Panc1 (cell line): ENCODE data around the gene AP3B1.

ENCODE experiments used
- POLR2AphosphoS5 ChIP-seq: IDR thresholded peaks from 2 replicates; pipeline ENCODE4 v1.6.1; 2012; ENCODE audit warnings: mild to moderate bottlenecking, low read depth, low read length, moderate library complexity
- SIN3A ChIP-seq: IDR thresholded peaks from 2 replicates; pipeline ENCODE4 v1.6.1; 2012; ENCODE audit warnings: low read depth, mild to moderate bottlenecking, low read length, moderate library complexity, borderline replicate concordance; ENCODE audit not compliant: insufficient read depth
- TCF7L2 ChIP-seq: IDR thresholded peaks from 2 replicates; pipeline ENCODE4 v1.6.1; 2011; ENCODE audit warnings: mild to moderate bottlenecking, low read depth, low read length, inconsistent platforms
- TF ChIP-seq, protein P1 (sequence below): fragments of 450-650 bp; IDR thresholded peaks from 2 replicates; pipeline ENCODE4 v1.5.1; 2017; ENCODE audit warnings: mild to moderate bottlenecking
- TF ChIP-seq, protein P2 (sequence below), 2 experiments: IDR thresholded peaks; 2 replicates each; pipeline ENCODE4 v1.6.1; 2011 to 2012; ENCODE audit warnings: low read depth in 2 of 2, control low read depth in 1 of 2, low read length in 1 of 2, mild to moderate bottlenecking in 1 of 2, moderate library complexity in 1 of 2; ENCODE audit not compliant: insufficient read depth in 1 of 2

DNA sequence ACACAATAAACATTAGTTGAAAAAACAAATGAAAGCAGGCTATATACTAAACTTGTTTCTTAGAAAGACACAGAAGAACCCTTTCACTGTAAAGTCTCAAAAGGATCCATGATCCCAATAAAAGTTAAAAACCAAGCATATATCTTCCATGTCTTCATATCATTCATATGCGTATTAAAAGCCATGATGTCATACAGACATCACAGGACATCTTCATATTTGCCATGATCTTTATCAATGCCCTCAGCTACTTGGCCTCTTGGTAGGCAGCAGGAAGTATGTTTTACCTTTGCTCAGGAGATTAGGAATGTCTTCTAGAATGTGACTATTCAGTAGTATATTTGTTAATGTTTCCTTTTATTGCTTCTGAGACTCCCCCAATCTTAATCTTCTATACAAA is 16.8 kb downstream of the AP3B1 start:
- TF ChIP-seq, protein P1, sequence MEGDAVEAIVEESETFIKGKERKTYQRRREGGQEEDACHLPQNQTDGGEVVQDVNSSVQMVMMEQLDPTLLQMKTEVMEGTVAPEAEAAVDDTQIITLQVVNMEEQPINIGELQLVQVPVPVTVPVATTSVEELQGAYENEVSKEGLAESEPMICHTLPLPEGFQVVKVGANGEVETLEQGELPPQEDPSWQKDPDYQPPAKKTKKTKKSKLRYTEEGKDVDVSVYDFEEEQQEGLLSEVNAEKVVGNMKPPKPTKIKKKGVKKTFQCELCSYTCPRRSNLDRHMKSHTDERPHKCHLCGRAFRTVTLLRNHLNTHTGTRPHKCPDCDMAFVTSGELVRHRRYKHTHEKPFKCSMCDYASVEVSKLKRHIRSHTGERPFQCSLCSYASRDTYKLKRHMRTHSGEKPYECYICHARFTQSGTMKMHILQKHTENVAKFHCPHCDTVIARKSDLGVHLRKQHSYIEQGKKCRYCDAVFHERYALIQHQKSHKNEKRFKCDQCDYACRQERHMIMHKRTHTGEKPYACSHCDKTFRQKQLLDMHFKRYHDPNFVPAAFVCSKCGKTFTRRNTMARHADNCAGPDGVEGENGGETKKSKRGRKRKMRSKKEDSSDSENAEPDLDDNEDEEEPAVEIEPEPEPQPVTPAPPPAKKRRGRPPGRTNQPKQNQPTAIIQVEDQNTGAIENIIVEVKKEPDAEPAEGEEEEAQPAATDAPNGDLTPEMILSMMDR: no peak
- no peak for TF ChIP-seq POLR2AphosphoS5
- TF ChIP-seq SIN3A: no peak
- no peak for TF ChIP-seq TCF7L2
- TF ChIP-seq, protein P2, sequence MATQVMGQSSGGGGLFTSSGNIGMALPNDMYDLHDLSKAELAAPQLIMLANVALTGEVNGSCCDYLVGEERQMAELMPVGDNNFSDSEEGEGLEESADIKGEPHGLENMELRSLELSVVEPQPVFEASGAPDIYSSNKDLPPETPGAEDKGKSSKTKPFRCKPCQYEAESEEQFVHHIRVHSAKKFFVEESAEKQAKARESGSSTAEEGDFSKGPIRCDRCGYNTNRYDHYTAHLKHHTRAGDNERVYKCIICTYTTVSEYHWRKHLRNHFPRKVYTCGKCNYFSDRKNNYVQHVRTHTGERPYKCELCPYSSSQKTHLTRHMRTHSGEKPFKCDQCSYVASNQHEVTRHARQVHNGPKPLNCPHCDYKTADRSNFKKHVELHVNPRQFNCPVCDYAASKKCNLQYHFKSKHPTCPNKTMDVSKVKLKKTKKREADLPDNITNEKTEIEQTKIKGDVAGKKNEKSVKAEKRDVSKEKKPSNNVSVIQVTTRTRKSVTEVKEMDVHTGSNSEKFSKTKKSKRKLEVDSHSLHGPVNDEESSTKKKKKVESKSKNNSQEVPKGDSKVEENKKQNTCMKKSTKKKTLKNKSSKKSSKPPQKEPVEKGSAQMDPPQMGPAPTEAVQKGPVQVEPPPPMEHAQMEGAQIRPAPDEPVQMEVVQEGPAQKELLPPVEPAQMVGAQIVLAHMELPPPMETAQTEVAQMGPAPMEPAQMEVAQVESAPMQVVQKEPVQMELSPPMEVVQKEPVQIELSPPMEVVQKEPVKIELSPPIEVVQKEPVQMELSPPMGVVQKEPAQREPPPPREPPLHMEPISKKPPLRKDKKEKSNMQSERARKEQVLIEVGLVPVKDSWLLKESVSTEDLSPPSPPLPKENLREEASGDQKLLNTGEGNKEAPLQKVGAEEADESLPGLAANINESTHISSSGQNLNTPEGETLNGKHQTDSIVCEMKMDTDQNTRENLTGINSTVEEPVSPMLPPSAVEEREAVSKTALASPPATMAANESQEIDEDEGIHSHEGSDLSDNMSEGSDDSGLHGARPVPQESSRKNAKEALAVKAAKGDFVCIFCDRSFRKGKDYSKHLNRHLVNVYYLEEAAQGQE (IDR thresholded peaks at IDR 0.05; ENCODE audit: insufficient read depth in 1 of 2, low read depth in 2 of 2, low read length in 1 of 2): no peak
